Measurements from ENCODE around the gene SLC16A14.

DNA sequence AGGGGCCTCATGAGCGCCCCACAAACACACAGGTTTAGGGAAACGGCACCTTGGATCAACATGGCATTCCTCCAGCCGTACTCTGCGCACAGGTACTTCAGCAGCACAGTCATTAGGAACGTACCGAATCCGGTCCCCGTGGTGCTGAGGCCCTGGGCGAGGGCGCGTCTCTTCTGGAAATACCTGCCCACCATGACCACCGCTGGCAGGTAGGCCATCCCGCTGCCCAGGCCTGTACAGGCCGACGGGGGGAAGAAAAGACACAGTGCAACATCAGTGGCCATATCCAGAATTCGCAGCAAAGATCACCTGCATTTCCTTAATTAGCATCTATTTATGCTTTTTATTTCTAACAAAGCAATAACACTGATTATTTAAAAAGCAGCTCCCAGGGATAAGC, 22.2 kb downstream of the SLC16A14 start:
- TF ChIP-seq POLR2AphosphoS5 (IDR thresholded peaks at IDR 0.05) (no peak), CTCF (IDR thresholded peaks at IDR 0.05) (no peak)

All from gastroesophageal sphincter (tissue), 3 donors.